Raji (cell line): ENCODE measurements around the gene KPNA2.

Source experiments
- POLR2A ChIP-seq: IDR thresholded peaks from 2 replicates; pipeline ENCODE4 v1.6.1; 2011; ENCODE audit warnings: low read depth, low read length, control low read depth; ENCODE audit not compliant: insufficient read depth

The KPNA2 gene

GRCh38 chr17:68015081-68015723 is 20.3 kb upstream of the KPNA2 start:
- no peak for TF ChIP-seq POLR2A

- TF ChIP-seq POLR2A = no peak
Observed at GRCh38 chr17:68016838-68017237, 18.7 kb upstream of the KPNA2 start.

GRCh38 chr17:68019336-68019674 is 16.2 kb upstream of the KPNA2 start:
- no peak for TF ChIP-seq POLR2A

GRCh38 chr17:68019675-68020408 is 15.7 kb upstream of the KPNA2 start:
- TF ChIP-seq POLR2A = peak; percentile 97

GRCh38 chr17:68020409-68020756 is 15.2 kb upstream of the KPNA2 start:
- no peak for TF ChIP-seq POLR2A

GRCh38 chr17:68021963-68022362 is 13.6 kb upstream of the KPNA2 start:
- TF ChIP-seq POLR2A = no peak

- no peak for TF ChIP-seq POLR2A
Observed at GRCh38 chr17:68029512-68030215, 5.9 kb upstream of the KPNA2 start.

GRCh38 chr17:68033636-68034451 is 1.7 kb upstream of the KPNA2 start:
- TF ChIP-seq POLR2A = no peak

- no peak for TF ChIP-seq POLR2A
Observed at GRCh38 chr17:68034452-68034776, 1.1 kb upstream of the KPNA2 start.

- peak; percentile 51; the same call in 1 of the 2 replicates for TF ChIP-seq POLR2A
Observed at GRCh38 chr17:68035131-68035522, 408 bp upstream of the KPNA2 start.

- TF ChIP-seq POLR2A = no peak
Observed at GRCh38 chr17:68036304-68037147, 991 bp downstream of the KPNA2 start.

GRCh38 chr17:68047153-68047846 is 11.8 kb downstream of the KPNA2 start:
- TF ChIP-seq POLR2A = no peak

- no peak for TF ChIP-seq POLR2A
Observed at GRCh38 chr17:68048996-68049395, 13.5 kb downstream of the KPNA2 start.

- TF ChIP-seq POLR2A = no peak
Observed at GRCh38 chr17:68052810-68053209, 17.3 kb downstream of the KPNA2 start.
